Measurements from ENCODE around the gene ARF1.

- TF ChIP-seq CTCF (IDR thresholded peaks at IDR 0.05; ENCODE audit: insufficient read depth, low read length, poor library complexity, severe bottlenecking) (no peak), EZH2phosphoT487 (conservative IDR thresholded peaks at IDR 0.05; ENCODE audit: low read length) (no peak)
Measured at GRCh38 chr1:228033376-228033775, 49.1 kb upstream of the ARF1 start.

All from SU-DHL-6 (cell line).